ENCODE data around the gene CIB4.

Gene CIB4

GRCh38 chr2:26642429-26642828, 1.3 kb upstream of the CIB4 start:
- no peak for DNase-seq (ENCODE audit: low read depth in 2 of 2)

- no peak for DNase-seq (ENCODE audit: low read depth in 2 of 2)
These were observed 828 bp downstream of the CIB4 start for GRCh38 chr2:26640331-26640745.

- DNase-seq (ENCODE audit: low read depth in 2 of 2): no peak
These were observed 1.4 kb downstream of the CIB4 start for GRCh38 chr2:26639685-26640243.

- no peak for DNase-seq (ENCODE audit: low read depth in 2 of 2)
These were observed 3.3 kb downstream of the CIB4 start for GRCh38 chr2:26637811-26638310.

- no peak for DNase-seq (ENCODE audit: low read depth in 2 of 2)
These were observed 4.2 kb downstream of the CIB4 start for GRCh38 chr2:26636935-26637334.

- DNase-seq (ENCODE audit: low read depth in 2 of 2): no peak
These were observed 5.8 kb downstream of the CIB4 start for GRCh38 chr2:26635401-26635800.

- DNase-seq (ENCODE audit: low read depth in 2 of 2): no peak
These were observed 6.4 kb downstream of the CIB4 start for GRCh38 chr2:26634636-26635230.

- no peak for DNase-seq (ENCODE audit: low read depth in 2 of 2)
These were observed 7.1 kb downstream of the CIB4 start for GRCh38 chr2:26633993-26634595.

GRCh38 chr2:26633351-26633945, 7.7 kb downstream of the CIB4 start:
- no peak for DNase-seq (ENCODE audit: low read depth in 2 of 2)

- DNase-seq (ENCODE audit: low read depth in 2 of 2): no peak
These were observed 8.5 kb downstream of the CIB4 start for GRCh38 chr2:26632624-26633185.

GRCh38 chr2:26631401-26632170, 9.6 kb downstream of the CIB4 start:
- no peak for DNase-seq (ENCODE audit: low read depth in 2 of 2)

GRCh38 chr2:26630669-26631360, 10.4 kb downstream of the CIB4 start:
- DNase-seq (ENCODE audit: low read depth in 2 of 2): no peak

GRCh38 chr2:26630235-26630634, 10.9 kb downstream of the CIB4 start:
- no peak for DNase-seq (ENCODE audit: low read depth in 2 of 2)

GRCh38 chr2:26629751-26630150, 11.4 kb downstream of the CIB4 start:
- no peak for DNase-seq (ENCODE audit: low read depth in 2 of 2)

GRCh38 chr2:26629346-26629630, 11.9 kb downstream of the CIB4 start:
- DNase-seq (ENCODE audit: low read depth in 2 of 2): no peak

- DNase-seq (ENCODE audit: low read depth in 2 of 2): no peak
These were observed 12.4 kb downstream of the CIB4 start for GRCh38 chr2:26628561-26629345.

- DNase-seq (ENCODE audit: low read depth in 2 of 2): no peak
These were observed 13.6 kb downstream of the CIB4 start for GRCh38 chr2:26627350-26628105.

GRCh38 chr2:26626606-26627005, 14.6 kb downstream of the CIB4 start:
- DNase-seq (ENCODE audit: low read depth in 2 of 2): no peak

GRCh38 chr2:26623541-26624495, 17.3 kb downstream of the CIB4 start:
- DNase-seq (ENCODE audit: low read depth in 2 of 2): no peak

All from stimulated activated CD4-positive, alpha-beta T cell treated with anti-CD3 and anti-CD28 coated beads, Interleukin-1b, Interleukin-23, amount 100 ng/mL, for 1 hour (primary cell).